Astrocyte (in vitro differentiated cells and primary cell): ENCODE results near the gene MATR3. TPM values are rescaled to one million over a fixed set of nuclear protein-coding genes. Genes with fewer than 3 reads are reported as not detected.

Source experiments
- DNase-seq: peaks from one replicate; pipeline ENCODE4 v3.0.0-alpha.2; 2010; ENCODE audit warnings: low read depth
- FAIRE-seq: peaks from 2 replicates; lab custom pipeline; 2011; peaks lifted over from hg19 to GRCh38; lab: Jason Lieb, UNC
- H2AFZ ChIP-seq: 2 replicates; pipeline ENCODE4 v1.6.0; 2012; ENCODE audit warnings: low read depth, low read length, inconsistent platforms
- H3K27ac ChIP-seq: 2 replicates; pipeline ENCODE4 v1.5.1; 2011; ENCODE audit warnings: low read depth, low read length, inconsistent platforms
- H3K27me3 ChIP-seq: 2 replicates; pipeline ENCODE4 v1.6.0; 2011; ENCODE audit warnings: low read length, inconsistent platforms; ENCODE audit not compliant: insufficient read depth
- H3K36me3 ChIP-seq: 2 replicates; pipeline ENCODE4 v1.5.1; 2011; ENCODE audit warnings: low read length, inconsistent platforms; ENCODE audit not compliant: insufficient read depth
- H3K4me1 ChIP-seq: 2 replicates; pipeline ENCODE4 v1.5.1; 2011; ENCODE audit warnings: low read length, inconsistent platforms; ENCODE audit not compliant: insufficient read depth
- H3K4me2 ChIP-seq: 2 replicates; pipeline ENCODE4 v1.6.0; 2012; ENCODE audit warnings: low read length, inconsistent platforms
- H3K4me3 ChIP-seq: 2 replicates; pipeline ENCODE4 v1.5.1; 2011; ENCODE audit warnings: low read depth, mild to moderate bottlenecking, low read length, inconsistent platforms; ENCODE audit not compliant: insufficient read depth
- H3K79me2 ChIP-seq: 2 replicates; pipeline ENCODE4 v1.6.0; 2012; ENCODE audit warnings: mild to moderate bottlenecking, low read length, inconsistent platforms; ENCODE audit not compliant: insufficient read depth
- H3K9ac ChIP-seq: 2 replicates; pipeline ENCODE4 v1.6.0; 2012; ENCODE audit warnings: mild to moderate bottlenecking, low read length, inconsistent platforms
- H3K9me3 ChIP-seq: 2 replicates; pipeline ENCODE4 v1.5.1; 2012; ENCODE audit warnings: low read depth, mild to moderate bottlenecking, low read length, inconsistent platforms; ENCODE audit not compliant: insufficient read depth
- H4K20me1 ChIP-seq: 2 replicates; pipeline ENCODE4 v1.6.0; 2012; ENCODE audit warnings: low read length, inconsistent platforms; ENCODE audit not compliant: insufficient read depth
- H3K27ac Mint-ChIP-seq: one replicate; pipeline ENCODE4 v1.8.0; 2021; ENCODE audit warnings: mild to moderate bottlenecking, mixed read lengths; ENCODE audit not compliant: unreplicated experiment
- H3K27me3 Mint-ChIP-seq: one replicate; pipeline ENCODE4 v1.8.0; 2021; ENCODE audit warnings: low read depth, mixed read lengths; ENCODE audit not compliant: unreplicated experiment
- H3K36me3 Mint-ChIP-seq: one replicate; pipeline ENCODE4 v1.8.0; 2021; ENCODE audit warnings: low read depth, mixed read lengths; ENCODE audit not compliant: unreplicated experiment
- H3K4me1 Mint-ChIP-seq: one replicate; pipeline ENCODE4 v1.8.0; 2021; ENCODE audit warnings: low read depth, mixed read lengths; ENCODE audit not compliant: unreplicated experiment
- H3K4me3 Mint-ChIP-seq: one replicate; pipeline ENCODE4 v1.8.0; 2021; ENCODE audit warnings: mild to moderate bottlenecking, moderate library complexity, mixed read lengths; ENCODE audit not compliant: unreplicated experiment
- H3K9me3 Mint-ChIP-seq: one replicate; pipeline ENCODE4 v1.8.0; 2021; ENCODE audit warnings: mild to moderate bottlenecking, mixed read lengths; ENCODE audit not compliant: unreplicated experiment
- EZH2 ChIP-seq: IDR thresholded peaks from 2 replicates; pipeline ENCODE4 v1.6.1; 2012; ENCODE audit warnings: mild to moderate bottlenecking, low read length, inconsistent platforms; ENCODE audit not compliant: insufficient read depth
- total RNA-seq: library from RNA; stranded (reverse); gene quantifications from 2 replicates; pipeline ENCODE4 v1.2.1, GENCODE V29; 2021
- TF ChIP-seq, protein P1 (sequence below): IDR thresholded peaks from 2 replicates; pipeline ENCODE4 v1.5.1; 2011; ENCODE audit warnings: low read depth, mild to moderate bottlenecking, inconsistent platforms, low read length, moderate library complexity; ENCODE audit not compliant: insufficient read depth

MATR3 gene
- total RNA-seq, 1 donor from 2014 or later, result 126 TPM

DNA sequence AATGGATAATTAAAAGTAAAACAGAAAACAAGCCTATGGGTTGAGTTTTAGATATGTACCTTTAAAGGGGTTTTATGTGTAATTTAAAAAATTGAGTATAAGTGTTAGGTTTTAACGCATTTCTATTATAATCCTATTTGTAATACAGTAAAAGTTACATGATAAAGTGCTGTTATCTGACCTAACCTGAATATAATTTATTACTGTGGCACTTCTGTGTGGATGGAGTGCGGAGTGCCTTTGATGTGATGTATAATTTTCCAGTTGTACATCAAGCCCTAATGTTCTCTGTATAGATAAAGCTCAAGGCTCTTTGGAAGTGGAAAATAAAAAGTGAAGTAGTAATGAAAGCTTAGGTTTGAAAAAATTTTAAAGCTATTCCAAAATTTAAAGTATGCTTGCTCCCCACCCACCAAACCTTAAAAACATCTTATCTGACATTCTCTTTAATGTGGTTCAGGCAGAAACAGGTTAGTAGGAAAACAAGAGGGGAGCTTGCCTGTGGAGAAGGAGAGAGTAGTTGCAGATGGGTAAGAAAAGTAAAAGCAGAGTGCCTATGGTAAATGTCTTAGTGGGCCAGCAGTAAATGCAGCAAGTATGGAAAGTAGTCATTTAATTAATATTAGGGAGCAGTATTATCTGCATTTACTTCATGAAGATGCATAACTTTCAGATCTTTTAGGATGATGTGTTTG, 4.0 kb downstream of the MATR3 start:
- DNase-seq, result no peak
- Histone ChIP-seq H3K9ac (no peak overlapping the region), H3K4me1 (peaks cover 11% of the 10 kb centered on the region), H4K20me1 (peaks cover 86% of the 10 kb centered on the region), H3K79me2 (peaks cover 95% of the 10 kb centered on the region), H2AFZ (no peak overlapping the region), H3K9me3 (no peaks in the 10 kb centered on the region), H3K4me2 (peak overlapping the region; percentile 25), H3K27ac (no peak overlapping the region), H3K4me3 (no peak overlapping the region), H3K36me3 (no peaks in the 10 kb centered on the region), H3K27me3 (no peaks in the 10 kb centered on the region)
- Mint-ChIP-seq H3K9me3 (no peaks in the 10 kb centered on the region), H3K36me3 (no peaks in the 10 kb centered on the region), H3K27ac (no peak overlapping the region), H3K4me1 (peaks cover 40% of the 10 kb centered on the region), H3K4me3 (peak overlapping the region; percentile 76), H3K27me3 (no peaks in the 10 kb centered on the region)
- FAIRE-seq, result no peak
- no peak for TF ChIP-seq EZH2
- TF ChIP-seq, protein P1, sequence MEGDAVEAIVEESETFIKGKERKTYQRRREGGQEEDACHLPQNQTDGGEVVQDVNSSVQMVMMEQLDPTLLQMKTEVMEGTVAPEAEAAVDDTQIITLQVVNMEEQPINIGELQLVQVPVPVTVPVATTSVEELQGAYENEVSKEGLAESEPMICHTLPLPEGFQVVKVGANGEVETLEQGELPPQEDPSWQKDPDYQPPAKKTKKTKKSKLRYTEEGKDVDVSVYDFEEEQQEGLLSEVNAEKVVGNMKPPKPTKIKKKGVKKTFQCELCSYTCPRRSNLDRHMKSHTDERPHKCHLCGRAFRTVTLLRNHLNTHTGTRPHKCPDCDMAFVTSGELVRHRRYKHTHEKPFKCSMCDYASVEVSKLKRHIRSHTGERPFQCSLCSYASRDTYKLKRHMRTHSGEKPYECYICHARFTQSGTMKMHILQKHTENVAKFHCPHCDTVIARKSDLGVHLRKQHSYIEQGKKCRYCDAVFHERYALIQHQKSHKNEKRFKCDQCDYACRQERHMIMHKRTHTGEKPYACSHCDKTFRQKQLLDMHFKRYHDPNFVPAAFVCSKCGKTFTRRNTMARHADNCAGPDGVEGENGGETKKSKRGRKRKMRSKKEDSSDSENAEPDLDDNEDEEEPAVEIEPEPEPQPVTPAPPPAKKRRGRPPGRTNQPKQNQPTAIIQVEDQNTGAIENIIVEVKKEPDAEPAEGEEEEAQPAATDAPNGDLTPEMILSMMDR, result no peak

DNA sequence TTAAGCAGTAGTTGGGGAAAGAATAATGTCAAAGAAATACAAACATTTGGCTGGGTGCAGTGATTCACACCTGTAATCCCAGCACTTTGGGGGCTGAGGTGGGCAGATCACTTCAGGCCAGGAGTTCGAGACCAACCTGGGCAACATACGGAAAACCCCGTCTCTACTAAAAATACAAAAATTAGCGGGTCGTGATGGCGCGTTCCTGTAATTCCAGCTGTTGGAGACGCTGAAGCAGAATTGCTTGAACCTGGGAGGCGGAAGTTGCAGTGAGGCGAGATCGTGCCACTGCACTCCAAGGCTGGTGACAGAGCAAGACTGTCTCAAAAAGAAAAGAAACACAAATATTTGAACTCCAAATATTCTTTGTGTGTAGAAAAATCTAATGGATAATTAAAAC, 4.7 kb downstream of the MATR3 start:
- Mint-ChIP-seq H3K4me1 (peaks cover 45% of the 10 kb centered on the region), H3K27me3 (no peaks in the 10 kb centered on the region), H3K27ac (no peak overlapping the region), H3K9me3 (no peaks in the 10 kb centered on the region), H3K36me3 (no peaks in the 10 kb centered on the region), H3K4me3 (peak overlapping the region; percentile 17)
- no peak overlapping the region for H3K9ac ChIP-seq
- no peaks in the 10 kb centered on the region for H3K27me3 ChIP-seq
- TF ChIP-seq, protein P1, result no peak
- no peak for TF ChIP-seq EZH2
- H3K9me3 ChIP-seq, result no peaks in the 10 kb centered on the region
- peak overlapping the region; percentile 25 for H3K4me2 ChIP-seq
- peaks cover 93% of the 10 kb centered on the region for H4K20me1 ChIP-seq
- H3K36me3 ChIP-seq, result no peaks in the 10 kb centered on the region
- no peak overlapping the region for H2AFZ ChIP-seq
- H3K4me3 ChIP-seq, result no peak overlapping the region
- H3K4me1 ChIP-seq, result peaks cover 11% of the 10 kb centered on the region
- FAIRE-seq (no peak), DNase-seq (no peak)
- H3K79me2 ChIP-seq, result peaks cover 98% of the 10 kb centered on the region
- H3K27ac ChIP-seq, result no peak overlapping the region

DNA sequence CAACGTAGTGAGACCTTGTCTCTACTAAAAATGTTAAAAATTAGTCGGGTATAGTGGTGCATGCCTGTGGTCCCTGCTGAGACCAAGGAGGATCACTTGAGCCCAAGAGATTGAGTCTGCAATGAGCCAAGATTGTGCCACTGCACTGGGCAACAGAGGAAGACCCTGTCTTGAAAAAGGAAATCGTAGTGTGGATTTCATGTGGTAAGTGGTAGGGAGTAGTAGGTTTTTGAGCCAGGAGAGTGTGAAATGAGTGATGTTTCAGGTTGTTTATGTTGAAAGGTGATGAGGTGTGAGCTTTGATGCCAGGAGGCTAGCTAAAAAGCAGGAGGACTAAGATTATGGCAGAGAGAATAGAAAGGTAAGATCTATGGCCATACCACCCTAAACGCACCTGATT, 5.9 kb downstream of the MATR3 start:
- Histone ChIP-seq H3K4me2 (no peak overlapping the region), H3K36me3 (no peaks in the 10 kb centered on the region), H3K79me2 (peaks cover 100% of the 10 kb centered on the region), H3K4me1 (peaks cover 11% of the 10 kb centered on the region), H3K9ac (no peak overlapping the region), H3K9me3 (no peaks in the 10 kb centered on the region), H4K20me1 (peaks cover 100% of the 10 kb centered on the region), H2AFZ (no peak overlapping the region), H3K27me3 (no peaks in the 10 kb centered on the region), H3K4me3 (no peak overlapping the region), H3K27ac (no peak overlapping the region)
- TF ChIP-seq, protein P1, result no peak
- no peak for TF ChIP-seq EZH2
- no peaks in the 10 kb centered on the region for H3K9me3 Mint-ChIP-seq
- no peaks in the 10 kb centered on the region for H3K27me3 Mint-ChIP-seq
- peak overlapping the region; percentile 23 for H3K4me3 Mint-ChIP-seq
- DNase-seq, result no peak
- peaks cover 51% of the 10 kb centered on the region for H3K4me1 Mint-ChIP-seq
- no peak overlapping the region for H3K27ac Mint-ChIP-seq
- no peaks in the 10 kb centered on the region for H3K36me3 Mint-ChIP-seq
- no peak for FAIRE-seq
